Stimulated activated CD8-positive, alpha-beta memory T cell treated with anti-CD3 and anti-CD28 coated beads, Interleukin-12 subunit alpha, Interleukin-12 subunit beta, amount 100 ng/mL, for 1 hour (primary cell): ENCODE measurements around the gene THEMIS.
A peak's percentile ranks its signal among the peaks of the same experiment; 100 is the strongest.

Experiments
- DNase-seq: peaks from one replicate; pipeline ENCODE4 v3.0.0-alpha.2; 2020; ENCODE audit warnings: low read depth

THEMIS gene

DNA sequence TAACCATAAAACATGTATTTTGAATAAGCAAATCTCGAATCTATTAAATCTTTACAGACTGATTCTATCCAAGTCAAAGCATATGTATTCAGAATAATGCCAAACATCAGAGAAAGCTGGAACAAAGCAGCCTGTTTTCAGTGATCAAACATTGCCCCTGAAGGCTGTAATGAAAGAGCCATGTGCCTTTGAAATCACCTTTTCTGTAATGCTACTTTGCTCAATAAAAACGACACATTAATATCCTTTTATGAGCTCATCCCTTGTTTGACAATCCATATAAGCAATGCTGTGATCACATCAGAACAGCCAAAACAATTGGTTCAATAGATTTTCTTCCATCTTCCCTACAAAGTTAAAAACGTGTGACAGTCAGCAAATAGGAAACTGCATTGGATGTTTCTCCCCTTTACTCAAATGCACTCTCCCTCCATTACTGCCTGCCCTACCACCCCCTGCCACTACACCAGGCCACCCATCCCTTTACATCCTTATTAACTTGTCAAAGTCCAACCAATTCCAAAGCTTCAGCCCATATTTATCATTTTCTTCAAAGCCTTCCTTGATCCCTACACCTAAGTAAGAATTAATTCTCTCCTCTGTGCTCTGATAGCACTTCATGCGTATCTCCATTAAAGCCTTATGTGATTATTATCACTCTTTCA lies 42.0 kb downstream of the THEMIS start:
- no peak for DNase-seq

DNA sequence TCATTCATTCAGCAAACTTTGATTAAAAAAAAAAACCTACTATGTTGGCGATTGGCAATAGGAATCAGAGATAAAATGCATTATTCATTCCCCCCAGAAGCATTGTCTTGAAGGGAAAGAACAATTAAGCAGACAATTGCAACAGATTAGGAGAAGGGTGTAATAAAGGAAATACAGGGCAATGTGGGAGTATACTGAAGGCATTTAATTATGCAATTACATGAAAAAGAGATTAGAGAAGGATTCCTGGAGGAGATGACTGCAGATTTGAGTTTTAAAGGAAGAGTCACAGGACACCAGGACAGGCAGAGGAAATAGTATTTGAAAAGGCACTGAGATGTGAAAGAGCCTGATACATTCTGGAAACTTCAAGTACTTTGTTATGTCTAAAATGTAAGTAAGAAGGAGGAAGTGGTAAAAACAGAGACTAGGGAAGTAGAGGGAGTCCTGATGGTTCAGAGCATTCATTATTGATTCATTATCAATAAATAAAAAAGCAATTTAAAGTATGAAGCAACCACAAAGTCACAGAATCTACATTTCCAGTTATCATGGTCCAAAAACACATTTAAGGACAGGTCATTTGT lies 43.7 kb downstream of the THEMIS start:
- no peak for DNase-seq

DNA sequence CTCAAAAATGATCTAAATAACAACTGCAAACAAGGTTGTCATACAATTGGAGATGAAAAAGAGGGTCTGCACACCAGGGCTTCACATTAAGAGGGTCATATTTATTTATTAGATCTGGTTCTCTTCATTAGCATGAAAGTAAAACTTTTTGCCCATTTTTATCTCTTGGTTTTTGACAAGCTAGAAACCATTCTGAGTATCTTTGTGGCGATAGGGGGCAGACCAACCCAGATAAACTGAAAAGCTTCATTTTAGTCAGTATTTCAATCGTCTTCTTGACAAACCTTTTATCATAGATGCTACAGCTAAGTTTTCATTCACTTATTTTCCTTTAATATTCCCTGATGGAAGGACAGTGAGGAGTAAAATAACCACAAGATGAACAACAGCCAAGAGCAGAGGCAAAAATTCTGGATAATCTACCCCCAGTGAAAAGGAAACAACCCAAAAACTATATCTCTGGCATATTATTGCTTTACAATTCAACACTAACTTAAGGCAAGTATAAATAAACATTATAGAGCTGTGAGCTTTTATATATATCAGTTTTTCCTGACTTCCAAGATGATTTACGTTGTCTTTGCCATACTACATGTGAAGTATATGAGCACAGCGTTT lies 45.2 kb downstream of the THEMIS start:
- peak; percentile 38 for DNase-seq

DNA sequence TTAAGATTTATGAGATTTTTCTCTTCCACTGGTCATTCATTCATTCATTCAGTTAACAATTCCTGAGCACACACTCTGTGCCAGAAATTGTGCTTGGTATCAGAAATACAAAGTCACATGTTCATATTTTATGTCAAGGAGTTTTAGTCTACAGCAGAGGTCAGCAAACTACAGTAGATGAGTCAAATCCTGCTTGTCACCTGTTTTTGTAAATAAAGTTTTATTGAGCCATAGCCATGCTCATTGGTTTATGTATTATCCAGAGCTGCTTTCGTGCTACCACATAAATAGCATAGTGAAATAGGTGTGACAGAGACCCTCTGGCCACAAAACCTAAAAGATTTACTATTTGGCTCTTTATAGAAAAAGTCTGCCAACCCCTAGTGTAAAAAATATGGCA lies 46.8 kb downstream of the THEMIS start:
- DNase-seq: no peak

DNA sequence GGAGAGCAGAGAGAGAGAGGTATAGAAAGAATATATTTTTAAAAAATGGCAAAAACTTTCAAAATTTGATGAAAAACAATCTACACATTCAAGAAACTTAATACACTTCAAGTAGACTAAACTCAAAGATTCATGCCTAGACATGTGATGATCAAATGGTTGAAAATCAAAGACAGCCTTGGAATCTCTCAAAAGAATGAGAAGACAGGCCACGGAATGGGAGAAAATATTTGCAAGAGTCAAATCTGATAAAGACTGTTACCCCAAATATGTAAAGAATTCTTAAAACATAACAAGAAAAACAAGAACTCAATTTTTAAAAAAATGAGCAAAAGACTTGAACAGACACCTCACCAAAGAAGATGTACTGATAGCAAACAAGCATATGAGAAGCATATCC lies 49.7 kb downstream of the THEMIS start:
- no peak for DNase-seq

DNA sequence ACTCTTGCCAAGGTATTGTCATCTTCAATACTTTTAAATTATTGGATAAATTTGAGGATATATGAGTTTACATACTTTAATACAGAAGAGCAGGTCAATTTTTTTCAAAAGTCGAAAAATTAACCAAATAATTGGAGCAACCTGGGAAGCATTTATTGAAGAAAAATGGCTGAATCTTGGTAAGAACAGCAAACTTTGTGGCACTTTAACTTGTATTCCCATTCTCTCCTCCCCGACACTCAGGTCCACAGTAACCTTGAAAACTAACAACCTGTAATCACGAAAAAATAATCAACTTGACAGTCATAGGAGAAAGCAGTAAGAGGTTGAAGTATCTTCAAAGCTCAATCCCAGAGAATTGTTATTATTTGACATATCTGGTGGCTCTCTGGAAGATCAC lies 55.6 kb downstream of the THEMIS start:
- no peak for DNase-seq

DNA sequence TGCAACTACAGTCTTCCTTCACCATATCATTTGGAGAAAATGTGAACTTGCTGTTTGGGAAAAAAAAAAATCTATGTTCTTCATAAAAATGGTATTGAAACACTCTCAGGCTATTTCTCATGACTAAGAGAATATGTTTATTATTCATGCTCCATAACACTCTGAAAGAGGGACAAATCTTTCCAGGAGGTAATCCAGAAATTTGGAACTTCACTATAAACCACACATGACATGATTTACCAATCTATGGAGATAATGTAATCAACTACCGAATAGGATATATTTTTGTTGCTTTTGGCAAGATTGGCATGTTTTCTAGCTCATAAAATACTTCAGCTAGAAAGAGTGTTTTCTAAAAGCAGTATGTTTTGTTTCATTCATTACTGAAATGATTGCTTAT lies 56.3 kb downstream of the THEMIS start:
- no peak for DNase-seq

DNA sequence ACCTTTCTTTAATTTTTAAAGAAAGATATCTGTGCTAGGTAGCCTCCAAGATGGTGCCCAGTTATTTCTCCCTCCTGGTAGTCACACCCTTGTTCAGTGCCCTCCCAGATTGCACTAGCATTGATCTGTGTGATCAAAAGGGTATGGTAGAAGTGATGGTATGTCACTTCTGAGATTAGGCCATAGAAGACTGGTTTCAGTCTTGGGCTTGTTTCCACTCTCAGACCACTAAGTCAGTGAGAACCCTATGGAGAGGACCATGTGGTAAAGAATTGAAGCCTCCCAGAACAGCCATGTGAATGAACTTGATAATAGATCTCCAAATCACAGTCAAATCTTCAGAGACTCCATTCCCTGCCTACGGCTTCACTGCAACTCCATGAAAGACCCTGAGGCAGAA lies 57.3 kb downstream of the THEMIS start:
- no peak for DNase-seq

DNA sequence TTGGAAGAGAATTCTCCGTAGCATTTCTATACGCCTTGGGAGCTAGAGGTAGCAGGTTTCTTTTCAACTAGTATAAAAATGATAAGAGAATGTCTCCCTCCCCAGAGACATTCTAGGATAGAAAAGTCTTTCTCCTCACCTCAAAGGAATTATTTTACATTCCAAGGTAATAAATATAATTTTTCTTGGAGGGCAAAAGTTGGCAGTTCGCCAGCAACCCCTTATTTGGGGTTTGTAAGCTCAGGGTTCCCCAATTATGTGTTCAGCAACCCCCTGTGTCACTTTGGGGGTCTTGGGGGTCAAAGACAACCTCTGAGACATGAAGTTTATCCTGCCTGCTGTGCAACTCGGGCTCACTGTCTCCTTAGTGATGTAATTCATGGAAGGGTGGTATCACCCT lies 58.3 kb downstream of the THEMIS start:
- no peak for DNase-seq

DNA sequence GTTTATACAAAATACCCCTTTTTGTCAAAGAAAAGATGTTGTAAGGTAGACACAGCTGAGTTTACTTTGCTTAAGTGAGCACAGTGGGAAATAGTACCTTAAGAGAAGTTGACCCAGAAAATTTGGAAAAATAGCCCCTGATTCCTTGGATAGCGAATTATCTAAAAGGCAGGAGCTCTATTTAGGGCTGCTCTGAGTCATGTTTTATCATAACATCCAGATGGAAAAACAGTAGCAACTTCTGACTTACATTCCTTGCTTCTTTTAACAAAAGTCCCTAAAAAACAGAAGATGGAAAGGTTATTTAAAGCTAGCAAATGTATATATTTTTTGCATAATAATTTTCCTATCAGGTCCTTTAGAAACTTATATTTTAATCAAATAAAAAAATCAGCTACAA lies 59.0 kb downstream of the THEMIS start:
- no peak for DNase-seq

DNA sequence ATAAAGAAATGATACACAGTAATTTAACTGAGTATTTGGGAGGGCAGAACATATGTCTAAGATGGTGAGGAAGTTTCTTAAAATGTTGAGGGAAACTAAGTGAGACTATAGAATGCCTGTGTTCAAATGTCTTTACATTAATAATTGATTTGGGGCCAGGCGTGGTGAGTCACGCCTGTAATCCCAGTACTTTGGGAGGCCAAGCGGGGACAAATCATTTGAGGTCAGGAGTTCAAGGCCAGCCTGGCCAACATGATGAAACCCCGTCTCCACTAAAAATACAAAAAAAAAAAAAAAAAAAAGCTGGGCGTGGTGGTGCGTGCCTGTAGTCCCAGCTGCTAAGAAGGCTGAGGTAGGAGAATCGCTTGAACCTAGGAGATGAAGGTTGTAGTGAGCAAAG lies 66.7 kb downstream of the THEMIS start:
- no peak for DNase-seq

DNA sequence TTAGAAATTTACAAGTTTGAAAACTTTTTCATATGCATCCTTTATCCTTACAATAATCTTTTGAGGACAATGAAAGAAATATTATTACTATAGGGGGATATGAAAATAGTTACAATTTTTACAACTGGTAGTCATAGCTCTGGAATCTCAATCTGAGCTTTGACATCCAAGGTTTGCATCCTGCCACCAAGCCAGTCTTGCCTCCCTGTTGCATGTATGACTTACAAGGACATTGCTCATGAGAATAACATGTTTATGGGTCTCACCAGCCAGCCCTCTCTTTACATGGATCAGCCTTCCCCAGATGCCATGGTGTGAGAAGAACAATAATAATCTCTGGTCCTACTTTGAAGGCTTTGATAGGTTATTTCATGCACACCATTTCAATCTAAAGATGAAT lies 67.5 kb downstream of the THEMIS start:
- no peak for DNase-seq

DNA sequence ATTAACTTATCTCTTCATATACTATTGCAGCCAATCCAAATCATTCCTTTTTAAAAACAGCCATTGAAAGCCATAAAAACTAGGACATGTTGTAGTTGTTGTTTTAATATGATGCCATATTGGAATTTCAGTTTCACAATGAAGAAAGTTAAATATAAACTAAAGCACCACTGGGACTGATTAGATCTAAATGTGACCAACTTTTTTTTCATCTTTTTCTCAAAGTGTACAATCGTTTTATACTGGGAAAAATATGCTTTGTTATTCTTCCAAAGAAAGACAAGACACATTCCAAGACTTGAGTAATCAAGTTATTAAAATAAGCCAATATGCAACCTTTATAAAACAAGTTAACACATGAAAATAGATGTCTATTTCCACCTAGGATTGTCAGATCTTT lies 68.5 kb downstream of the THEMIS start:
- DNase-seq: no peak

DNA sequence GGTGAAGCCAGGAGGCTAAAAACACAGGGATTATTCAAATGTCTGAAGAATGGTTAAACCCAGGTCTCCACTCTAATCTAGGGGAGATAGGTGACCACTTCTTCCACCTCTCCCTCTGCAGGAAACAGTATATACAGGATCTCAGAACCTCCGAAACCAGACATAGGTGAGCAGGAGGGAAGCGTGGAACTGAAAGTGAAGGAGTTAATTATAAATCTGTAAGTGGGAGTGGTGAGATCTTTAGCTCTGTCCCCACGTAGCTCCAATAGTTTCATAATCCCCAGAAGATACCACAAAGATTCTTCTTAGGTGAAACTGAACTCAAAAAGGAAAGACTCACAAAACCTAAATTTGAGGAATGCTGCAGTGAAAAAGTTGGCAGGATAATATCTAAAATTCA lies 76.8 kb downstream of the THEMIS start:
- no peak for DNase-seq

DNA sequence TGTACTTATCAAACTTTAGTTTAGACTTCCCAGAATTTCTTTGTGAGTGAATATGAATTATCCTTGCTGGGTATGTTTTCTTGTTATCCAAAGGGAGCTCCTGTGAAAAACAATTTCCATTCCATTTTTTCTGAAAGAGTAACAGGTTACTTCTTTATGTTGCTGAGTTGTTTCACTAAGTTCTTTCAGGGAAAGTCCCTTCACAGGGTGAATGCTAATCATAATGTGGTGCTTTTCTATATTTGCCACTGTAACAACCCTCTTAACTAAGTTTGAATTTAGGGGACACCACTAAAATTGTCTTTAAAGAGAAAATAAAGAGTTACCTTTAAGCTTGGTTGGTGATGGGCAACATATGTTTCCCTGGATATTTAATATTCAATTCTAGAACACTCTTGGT lies 79.4 kb downstream of the THEMIS start:
- DNase-seq: no peak

DNA sequence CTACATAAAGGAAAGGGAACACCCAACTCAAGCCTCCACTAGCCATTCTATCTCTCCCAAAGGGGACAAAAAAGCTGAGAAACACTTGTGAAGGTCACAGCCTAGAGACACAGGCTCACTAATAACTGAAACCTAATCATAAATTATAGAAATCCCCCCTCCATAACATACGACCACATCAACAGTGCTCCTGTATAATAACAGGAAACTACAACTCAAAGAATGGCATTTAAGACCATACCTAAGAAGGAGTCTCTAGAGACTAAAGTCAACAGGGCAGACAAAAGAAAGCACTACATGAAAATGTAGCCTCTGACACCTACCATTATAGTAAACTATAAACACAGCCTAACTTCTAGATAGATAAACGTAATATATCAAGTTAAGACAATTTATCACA lies 82.7 kb downstream of the THEMIS start:
- DNase-seq: no peak

DNA sequence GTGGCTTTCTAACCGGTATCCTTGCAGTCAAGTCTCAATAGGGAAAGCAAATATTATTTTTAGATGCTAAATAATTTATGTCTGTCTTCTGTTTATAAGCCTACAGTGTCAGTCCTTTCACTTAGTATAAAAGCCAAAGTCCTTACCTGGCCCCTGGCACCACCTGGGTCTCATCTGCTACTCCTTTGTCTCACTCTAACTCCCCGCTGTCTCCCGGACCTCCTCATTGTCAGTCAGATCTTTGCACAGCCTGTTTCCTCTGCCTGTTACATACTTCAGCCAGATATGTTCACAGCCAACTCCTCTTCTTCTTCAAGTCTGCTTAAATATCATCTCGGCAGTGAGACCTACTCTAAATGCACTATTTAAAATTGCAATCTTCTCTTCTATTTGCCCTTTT lies 84.2 kb downstream of the THEMIS start:
- DNase-seq: no peak

DNA sequence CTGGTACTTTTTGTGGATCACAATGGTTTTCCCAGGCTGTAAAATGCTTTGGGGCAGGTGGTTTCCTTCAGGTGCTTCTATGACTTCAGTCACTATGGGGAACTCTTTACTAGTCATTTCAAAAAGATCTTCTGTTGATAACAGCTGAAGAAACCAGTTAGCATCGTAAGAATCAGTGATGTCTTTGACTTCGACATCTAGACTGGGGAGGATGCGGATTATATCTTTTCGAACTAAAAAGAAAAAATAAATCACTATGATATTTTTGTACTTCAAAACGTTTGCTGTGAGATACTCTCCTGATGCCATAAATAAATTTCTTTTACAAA lies 87.2 kb downstream of the THEMIS start:
- no peak for DNase-seq

DNA sequence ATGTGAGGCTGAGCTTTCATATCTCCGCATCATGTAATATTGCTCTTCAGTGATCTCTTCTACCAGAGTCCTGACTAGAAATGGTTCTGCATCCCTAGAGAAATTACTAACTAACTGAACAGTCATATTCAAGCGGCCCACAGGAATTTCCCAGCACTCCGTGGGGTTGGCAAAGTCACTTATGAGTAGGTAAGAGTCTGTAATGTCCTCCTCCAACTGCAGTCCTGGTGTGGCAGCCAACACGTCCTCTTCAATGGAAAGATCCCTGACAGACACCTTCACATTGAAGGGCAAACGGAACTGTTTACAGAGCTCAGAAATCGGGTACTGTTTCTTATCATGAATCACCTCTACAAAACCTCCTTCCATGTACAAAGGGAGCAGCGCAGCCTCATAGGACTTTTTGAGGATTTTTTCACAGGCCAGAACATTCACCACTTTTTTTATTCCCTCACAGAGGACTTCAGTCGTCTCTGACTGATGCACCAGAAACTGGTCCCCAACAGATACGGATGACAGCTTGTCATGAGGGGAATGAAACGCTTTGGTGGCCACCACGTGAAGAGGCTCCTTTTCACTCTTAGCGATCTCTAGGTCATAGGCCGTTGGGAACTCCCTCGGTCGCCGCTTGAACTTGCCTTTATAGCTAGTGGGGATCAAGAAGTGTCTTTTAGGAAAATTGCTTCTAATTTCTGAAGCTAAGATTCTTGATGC lies 87.7 kb downstream of the THEMIS start:
- DNase-seq: no peak

DNA sequence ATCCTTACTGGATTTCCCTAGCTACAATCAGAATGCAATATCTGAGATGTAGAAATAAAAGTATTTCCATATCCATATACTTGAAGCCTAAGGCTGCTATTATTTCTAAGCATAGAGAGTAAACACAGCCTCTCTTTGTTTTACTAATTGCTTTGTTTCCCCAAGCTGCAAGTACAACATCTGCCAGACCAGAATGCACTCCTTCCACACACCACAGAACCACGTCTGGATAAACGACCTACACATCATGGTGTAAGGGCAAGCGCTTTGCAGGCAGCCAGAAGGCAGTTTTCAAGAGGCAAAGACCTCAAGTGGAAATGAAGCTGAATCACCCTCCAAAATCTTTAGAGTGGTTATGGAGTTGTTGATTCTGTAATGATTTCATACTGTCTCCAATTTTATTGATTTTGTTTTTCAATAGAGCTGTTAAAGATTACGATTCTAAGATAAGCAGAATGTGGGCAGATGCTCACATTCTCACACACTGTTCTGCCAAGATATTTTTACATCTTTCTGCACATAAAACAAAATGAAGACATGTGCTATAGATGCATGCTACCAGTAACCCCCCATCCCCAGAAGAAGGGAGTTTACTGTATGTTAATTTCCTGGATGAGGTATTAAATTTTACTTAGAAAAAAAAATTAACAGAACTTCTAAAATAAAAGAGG lies 88.8 kb downstream of the THEMIS start:
- no peak for DNase-seq

DNA sequence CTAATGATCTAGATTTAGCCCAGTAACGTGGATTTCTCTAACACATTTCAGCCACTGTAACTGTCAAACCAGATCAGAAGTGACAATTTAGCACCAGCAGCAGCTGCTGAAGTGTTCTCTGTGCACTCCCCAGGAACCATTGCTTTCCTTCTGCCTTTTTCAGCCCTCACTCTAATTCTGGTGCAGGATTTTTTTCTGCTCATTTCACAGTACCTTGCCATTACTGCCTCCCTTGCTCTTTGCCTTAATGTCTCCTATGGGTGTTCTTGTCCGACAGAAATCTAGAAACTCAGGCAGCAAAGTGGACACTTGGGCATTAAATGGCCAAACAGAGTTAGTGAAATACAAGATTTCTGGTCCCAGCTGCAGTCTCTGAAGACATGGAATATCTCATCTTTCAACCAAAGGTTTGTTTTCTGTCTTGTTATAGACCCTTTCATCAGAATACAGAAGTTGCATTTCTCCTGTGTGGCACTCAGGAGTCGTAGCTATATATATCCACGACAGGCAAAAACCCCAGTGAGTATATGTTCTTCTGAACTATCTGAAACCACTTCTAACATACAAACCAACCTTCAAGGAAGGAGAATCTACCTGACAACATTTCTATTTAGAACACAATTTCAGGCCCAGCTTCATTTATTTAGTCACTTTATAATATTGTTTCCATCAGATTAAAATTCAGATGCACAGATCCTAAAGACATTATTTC lies 92.9 kb downstream of the THEMIS start:
- no peak for DNase-seq

DNA sequence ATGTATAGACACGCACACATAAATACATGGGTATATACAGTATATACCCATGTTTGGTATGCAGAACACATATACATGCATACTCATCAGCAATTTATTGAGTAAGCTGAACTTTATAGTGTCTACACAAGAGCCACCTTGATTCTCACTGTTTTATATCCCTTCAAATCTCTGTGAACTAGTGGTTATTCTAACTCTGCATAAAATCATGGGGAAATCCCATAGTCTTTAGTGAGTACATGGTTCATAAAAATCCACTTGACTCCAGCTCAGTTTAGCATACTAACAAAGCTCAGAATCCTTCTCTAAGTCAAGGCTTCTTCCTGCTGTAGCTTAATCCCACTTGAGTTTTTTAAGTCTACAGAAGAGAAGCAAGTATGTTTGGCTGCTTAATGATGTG lies 104.1 kb downstream of the THEMIS start:
- no peak for DNase-seq
